ENCODE measurements around the gene BCO2.
A peak's percentile ranks its signal among the peaks of the same experiment; 100 is the strongest.

Gene BCO2

DNA sequence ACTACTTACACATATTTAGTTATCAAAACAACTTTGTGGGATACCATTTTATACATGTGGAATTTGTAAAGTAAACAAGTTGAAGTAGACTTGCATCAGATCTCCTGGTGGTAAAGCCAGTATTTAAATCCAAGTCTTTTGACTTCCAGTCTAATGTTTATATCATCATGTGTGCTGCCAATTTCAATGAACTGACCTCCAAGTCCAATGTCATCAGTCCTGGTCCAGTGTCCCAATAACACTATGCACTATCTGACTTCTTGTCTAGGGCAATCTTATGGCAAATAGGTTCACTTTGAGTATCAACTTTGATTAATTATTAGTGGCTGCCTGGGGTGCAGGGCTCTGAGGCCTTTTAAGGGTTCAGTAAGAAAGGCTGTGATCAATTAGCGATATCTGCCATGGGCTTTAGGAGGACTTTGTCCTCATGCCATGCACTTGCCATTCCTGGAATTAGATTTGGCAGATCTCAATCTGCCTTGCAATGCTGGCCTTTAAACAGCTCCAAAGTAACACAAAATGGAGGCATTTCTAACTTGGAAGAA, 41.3 kb downstream of the BCO2 start:
- DNase-seq (ENCODE audit: low spot score): no peak

DNA sequence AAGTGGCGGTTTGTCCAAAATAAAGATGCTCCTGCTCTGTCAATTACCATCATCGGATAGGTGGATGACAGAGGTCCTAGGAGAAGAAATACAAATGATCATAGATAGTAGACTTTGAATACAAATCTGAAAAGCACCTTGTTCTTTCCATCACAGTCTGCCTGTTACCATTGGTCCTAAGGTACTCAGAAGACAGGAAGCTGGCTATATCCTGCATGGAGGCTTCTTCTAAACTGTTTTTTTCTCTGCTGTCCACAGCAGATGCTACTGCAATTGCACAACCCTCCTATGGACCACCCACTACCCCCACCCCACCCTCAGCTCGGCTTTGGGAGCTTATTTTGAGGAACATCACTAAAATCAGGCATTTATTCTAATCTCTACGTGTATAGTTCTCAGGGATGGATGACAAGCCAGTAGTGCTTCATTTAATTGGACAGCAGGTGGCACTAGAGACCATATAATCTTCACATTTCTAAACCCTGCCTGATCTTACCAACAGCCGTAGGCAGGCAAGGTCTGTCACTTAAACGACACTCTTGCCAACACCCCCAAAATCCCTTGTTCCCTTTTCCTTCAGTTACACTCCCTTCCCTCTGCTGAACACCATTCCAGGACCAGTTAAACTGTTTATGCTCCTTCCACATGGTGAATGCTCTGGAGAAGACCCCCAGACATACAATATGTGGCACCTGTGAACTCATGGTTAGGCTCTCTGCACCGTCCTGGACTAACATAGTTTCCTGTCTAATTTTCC, 44.3 kb downstream of the BCO2 start:
- peak; percentile 76 for DNase-seq (ENCODE audit: low spot score)

DNA sequence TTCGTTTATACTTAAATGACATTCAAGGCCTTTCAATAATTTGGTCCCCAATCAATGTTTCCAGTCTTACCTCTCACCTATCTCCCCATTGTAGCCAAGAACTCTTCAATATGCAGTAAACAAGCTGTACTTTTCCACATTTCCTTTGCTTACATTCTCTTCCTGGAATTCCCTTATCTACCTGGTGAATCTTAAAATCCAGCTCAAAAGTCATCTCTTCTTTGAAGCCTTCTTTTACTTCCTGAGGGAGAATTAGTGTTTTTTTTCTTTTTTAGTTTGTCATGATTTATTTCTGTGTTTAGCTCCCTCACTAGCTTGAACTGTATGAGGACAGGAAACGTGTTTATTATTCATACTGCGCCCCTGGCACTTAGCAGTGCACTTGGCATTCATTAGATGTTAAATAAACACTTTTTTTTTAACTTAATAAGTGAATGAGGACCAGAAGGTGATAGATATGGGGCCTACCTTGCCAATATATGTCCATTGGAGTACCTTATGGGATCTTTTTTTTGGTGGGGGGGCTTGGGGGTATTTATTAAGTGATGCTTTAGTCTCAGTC, 46.0 kb downstream of the BCO2 start:
- DNase-seq (ENCODE audit: low spot score): no peak

DNA sequence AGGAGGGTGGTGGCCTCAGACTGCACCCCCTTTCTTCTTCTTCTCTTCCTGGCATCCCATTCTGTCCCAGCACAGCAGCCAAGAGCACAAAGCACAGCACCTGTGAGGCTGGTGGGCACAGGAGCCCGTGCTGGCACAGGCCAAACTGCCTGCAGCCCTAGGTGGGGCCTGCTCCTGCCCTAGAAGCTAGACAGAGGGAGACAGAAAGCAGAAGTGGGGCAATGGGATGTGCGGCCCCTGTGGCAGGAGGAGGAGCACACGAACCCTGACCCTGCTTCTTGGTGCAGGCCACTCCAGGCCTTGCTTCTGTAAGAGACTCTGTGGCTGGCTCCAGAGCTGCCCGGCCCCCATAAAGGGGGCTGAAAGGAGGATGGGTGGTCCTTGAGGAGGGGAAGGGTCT, 47.0 kb downstream of the BCO2 start:
- no peak for DNase-seq (ENCODE audit: low spot score)

DNA sequence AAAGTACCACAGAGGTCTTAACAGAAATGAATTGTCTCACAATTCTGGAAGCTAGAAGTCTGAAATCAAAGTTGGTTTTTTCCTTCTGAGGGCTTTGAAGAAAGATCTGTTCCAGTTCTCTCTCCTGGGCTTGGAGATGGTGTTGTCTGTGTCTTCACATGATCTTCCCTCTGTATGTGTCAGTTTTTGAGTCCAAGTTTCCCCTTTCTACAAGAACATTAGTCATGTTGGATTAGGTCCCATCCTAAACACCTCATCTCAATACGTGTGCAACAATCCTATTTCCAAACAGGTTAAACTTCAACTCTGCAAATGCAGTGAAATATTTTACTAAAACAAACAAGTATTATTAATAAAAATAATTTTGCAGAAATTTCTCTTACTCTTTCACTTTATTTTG, 47.8 kb downstream of the BCO2 start:
- DNase-seq (ENCODE audit: low spot score): no peak

DNA sequence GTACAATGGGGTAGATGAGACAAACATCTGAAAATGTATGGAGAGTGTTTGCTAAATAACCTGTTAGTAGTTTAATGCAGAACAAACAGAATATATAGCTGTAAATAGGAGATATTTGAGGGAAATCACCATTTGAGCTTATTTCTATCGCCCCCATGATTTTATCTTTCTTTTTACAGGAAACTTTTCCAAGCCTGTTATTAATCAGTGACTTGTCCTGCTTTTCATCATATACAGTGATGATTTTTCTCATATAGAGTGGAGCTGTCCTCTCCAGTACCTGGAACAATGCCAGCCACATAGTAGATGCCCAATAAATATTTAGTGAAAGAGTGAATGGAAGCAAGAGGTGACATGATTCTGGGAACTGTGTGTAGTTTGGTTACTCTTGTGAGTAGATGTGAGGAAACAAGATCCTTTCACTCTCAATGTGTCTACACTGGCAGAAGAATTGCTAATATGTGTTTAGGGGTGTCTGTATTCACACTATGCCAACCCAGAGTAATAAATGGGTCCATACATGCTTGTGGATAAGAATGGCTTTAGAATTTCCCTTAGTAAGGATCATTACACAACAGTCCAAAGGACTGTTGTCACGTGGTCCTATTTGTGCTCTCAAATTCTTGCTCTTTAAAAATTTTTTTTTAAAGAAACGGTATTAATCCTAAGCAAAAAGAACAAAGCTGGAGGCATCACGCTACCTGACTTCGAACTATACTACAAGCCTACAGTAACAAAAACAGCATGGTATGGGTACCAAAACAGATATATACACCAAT, 48.6 kb downstream of the BCO2 start:
- no peak for DNase-seq (ENCODE audit: low spot score)

DNA sequence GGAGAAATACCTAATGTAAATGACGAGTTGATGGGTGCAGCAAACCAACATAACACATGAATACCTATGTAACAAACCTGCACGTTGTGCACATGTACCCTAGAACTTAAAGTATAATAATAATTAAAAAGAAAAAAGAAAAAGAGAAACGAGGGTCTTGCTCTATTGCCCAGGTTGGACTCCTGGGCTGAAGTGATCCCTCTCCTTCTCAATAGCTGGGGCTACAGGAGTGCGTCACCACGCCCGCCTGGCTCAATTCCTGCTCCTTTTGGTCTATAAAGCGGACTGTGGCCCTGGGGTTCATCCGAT, 50.4 kb downstream of the BCO2 start:
- no peak for DNase-seq (ENCODE audit: low spot score)

DNA sequence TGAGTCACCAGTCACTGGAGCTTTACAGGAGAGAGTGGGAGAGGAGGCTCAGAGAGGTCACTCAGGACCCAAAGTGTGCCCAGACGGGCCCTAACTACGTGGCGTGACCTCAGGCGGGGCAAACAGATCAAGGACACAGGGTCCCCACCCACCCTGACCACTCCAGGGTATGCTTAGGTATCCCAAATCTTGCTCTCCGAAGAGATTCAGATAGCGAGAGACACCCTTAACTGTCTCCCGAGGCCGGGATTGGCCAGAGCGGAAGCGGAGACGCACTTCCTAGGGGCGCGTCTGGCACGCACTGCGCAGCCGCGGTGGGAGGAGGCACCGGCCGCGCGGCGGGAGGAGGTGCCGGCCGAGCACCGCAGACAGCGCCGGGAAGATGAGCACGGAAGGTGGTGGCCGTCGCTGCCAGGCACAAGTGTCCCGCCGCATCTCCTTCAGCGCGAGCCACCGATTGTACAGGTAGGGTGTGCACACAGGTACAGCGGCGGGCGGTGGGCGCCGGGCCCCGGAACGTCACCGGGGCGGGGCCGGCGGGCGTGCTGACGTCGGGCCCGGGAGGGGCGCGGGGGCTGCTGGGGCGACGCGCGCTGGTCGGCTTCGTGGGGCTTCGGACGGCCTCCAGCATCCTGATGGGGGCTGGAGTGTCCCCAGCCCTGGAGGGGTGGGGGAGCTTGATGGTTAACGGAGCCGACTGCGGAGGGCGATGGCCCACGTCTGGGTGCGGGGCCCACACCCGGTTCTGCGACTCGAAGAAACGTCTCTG, 50.9 kb downstream of the BCO2 start, which contains the start of gene PTS:
Gene PTS, plus strand, starts transcription at position 367 of the 769 bp plus-strand sequence. Its CDS starts 16 bp downstream, at position 383.
- peak; percentile 86 for DNase-seq (ENCODE audit: low spot score)

DNA sequence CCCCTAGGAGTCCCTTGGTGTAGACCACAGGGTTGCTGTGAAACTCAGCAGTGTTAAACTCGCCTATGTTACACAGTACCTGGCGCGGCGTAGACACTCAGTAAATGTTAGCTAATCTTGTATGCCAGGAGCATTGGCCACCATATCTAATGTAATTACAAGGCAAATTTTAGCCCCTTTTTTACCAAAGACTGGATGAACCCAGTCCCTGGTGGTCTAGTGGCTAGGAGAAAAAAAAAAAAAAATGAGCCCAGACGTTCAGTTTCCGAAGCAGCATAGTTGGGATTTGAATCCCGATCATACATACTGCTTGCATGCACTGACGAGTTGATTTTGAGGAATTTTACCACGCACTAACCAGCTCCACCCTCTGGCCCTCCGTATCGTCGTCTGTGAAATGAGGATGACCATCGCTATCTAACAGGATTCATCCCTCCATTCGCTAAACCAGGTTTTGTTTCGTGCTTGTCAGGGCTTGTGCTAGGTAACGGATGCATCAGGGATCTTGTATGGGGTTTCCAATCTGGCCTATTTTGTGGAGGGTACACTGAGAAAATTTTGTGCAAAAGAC, 51.6 kb downstream of the BCO2 start:
- DNase-seq (ENCODE audit: low spot score): no peak

DNA sequence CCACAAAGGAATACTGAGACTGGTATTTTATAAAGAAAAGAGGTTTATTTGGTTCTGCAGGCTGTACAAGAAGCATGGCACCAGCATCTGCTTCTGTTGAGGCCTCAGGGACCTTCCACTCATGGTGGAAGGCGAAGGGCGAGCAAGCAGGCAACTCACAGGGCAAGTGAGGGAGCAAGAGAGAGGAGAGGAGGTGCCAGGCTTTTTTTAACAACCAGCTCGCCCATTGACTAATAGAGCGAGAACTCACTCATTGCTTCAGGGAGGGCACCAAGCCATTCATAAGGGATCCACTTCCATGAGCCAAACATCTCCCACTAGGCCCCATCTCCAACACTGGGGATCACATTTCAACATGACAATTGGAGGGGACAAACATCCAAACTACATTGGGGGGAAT, 52.2 kb downstream of the BCO2 start:
- no peak for DNase-seq (ENCODE audit: low spot score)

DNA sequence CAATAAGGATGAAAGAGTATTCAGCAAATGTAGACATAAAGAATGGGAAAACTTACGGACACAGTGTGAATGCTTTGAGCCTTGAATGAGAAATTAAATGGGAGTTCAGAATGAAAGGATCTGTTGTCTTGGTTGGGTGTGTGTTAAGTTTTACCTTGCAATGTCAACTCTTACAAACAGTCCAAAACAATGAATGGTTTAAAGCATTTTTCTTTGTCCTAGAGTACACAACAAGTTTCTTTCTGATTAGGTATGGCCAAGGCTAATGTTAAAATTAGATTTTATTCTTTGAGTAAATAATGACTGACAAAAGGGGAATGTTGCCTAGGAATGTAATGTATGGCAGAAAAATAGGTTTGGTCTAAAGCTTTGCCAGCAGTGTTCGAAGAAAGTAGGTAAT, 53.4 kb downstream of the BCO2 start:
- no peak for DNase-seq (ENCODE audit: low spot score)

DNA sequence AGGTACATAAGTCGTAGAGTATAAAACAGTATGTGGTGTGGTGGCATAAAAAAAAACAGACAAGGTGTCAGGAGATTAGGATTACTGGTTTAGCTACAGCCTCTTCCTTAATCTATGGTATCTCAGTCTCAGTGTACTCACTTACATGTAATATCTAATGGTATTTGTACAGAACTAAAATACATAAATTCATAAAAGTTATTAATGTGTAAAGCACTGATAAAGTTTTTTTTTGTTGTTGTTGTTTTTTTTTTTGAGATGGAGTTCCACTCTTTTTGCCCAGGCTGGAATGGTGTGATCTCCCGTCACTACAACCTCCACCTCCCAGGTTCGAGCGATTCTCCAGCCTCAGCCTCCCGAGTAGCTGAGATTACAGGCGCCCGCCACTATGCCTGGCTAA, 53.8 kb downstream of the BCO2 start:
- no peak for DNase-seq (ENCODE audit: low spot score)

DNA sequence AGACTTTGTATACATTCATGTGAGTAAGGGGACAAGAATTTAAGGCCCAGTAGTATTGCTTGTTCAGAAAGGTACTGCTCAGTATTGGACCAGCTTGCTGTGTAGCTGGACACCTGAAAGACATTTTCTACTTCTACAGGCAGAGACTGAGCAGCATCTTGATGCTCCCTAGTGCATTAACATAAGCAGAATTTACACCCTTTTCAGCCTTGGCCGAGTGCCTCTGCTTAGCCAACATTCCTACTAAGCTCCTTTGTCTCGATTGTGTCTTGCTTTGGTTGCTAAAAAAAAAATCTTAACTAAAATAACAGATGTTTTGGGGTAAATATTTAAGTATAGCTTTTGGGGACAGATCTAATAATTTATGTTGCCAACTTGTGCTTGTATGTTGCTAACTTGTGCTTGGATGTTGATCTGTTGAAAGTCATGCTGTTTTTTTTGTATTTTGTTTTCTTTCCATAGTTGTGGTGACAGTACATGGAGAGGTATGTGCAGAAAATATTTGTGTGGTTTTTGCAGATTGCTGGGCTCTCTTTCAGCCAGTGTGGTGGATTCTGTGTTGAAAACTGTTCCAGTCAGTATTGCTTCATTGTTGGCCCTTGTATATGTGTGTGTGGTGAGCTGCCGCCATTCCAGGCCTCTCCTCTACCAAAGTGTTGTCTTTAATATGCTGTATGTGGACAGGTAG, 54.6 kb downstream of the BCO2 start:
- no peak for DNase-seq (ENCODE audit: low spot score)

DNA sequence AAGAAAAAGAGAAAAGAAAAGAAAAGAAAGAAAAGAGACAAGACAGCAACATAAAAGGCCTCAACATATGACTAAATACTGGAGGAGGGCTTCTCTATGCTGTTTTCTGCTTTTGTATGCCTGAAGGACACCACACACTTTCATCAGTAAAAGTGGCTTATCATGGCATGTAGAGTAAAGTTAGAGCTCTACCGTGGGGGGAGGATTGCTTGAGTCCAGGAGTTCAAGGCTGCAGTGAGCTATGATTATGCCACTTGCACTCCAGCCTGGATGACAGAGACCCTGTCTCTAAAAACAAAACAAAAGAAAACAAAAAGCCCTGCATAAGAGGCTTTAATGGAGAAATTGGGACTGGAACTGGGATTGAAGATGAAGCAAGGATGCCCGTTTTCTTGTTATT, 56.6 kb downstream of the BCO2 start:
- no peak for DNase-seq (ENCODE audit: low spot score)

DNA sequence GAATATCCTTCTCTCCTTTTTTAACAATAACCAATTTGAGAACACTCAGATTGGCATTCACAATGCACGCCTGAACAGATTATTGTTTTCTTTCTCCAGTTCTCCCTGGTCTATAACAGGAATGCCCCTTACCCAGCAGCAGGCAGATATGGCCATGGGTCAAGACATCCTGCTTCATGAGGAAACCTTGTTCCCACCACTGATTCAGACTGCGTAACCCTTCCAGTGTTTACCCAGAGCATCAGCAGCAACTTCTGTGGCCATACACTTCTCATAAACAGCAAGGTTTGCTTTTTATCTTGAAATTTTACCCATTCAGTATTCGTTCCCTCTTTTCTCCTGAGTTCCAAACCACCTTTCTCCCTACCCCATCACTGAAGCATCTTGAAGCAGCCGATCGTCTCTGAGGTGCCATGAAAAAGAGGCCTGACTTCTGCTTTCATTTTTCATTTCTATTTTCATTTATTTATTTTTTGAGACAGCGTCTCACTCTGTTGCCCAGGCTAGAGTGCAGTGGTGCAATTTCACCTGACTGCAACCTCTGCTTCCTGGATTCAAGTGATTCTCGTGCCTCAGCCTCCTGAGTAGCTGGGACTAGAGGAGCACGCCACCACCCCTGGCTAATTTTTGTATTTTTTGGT, 60.6 kb downstream of the BCO2 start:
- DNase-seq (ENCODE audit: low spot score): no peak

DNA sequence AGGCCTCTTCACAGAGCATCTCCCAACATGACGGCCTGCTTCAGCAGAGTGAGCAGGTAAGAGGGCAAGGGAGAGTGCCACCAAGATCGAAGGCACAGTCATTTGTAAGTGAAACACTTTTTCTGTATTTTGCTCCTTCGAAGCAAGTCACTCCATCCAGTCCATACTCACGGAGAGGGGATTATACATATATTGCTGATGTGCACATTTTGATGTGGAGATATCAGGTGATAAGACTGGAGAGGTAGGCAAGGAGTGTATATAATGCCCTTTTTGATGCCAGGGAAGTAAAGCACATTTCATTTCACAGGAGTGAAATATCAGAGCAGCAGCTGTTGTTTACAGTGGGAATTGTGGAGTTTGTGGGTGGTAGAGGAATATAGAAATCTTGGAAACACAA, 62.1 kb downstream of the BCO2 start:
- DNase-seq (ENCODE audit: low spot score): no peak

DNA sequence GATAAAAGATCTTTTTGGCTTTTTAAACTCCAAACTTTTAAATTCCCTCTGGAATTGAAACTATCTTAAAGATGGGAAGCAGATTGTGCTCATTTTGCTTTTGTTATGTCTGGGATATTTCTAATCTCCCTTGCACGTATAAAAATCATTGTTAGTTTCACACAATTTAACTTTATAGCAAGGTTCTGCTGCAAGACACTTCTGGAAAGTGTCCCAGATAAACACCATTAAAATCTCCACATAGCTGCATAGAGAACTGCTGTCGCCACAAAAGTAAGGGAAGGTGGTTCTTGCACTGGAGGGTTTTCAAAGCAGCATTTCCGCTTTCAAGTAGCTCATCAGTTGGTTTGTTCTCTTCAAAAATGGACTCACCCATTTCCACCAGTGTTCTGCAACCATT, 62.7 kb downstream of the BCO2 start:
- DNase-seq (ENCODE audit: low spot score): no peak

DNA sequence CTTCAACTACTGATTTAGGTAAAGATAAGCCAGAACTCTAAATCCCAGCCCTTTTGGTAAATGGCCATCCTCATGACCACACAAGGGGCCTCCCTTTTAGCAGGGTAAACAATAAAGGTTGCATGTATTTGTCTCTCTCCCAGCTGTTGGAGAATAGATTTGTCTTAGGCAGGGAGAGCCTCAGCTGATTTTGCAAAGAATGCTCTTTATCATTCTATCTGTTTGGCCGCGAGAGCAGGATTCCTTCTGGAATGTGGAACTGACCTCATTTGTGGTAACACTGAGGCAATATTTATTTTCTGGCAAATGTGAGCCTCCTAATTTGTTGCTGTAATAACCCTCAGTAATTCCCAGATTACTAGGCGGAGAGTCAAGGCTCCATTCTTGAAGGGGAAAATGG, 66.2 kb downstream of the BCO2 start:
- DNase-seq (ENCODE audit: low spot score): no peak

DNA sequence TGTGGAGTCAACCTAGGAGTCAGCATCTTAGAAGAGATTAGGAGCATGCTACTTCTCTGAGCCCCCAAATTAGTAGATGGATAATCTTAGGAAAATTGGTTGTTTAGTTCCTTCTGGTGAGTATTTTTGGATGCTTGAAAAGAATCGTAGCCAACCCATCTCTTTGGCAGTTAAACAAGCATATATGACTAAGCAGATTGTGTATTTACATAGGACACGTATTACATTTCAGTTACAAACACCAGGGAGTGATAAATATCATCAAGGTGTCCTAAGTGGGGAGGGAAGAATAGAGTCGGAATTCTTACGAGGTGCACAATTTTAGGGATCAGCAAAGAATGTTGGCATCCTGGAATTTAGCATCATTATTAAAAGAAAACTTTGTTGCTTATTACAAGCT, 71.9 kb downstream of the BCO2 start:
- DNase-seq (ENCODE audit: low spot score): no peak

DNA sequence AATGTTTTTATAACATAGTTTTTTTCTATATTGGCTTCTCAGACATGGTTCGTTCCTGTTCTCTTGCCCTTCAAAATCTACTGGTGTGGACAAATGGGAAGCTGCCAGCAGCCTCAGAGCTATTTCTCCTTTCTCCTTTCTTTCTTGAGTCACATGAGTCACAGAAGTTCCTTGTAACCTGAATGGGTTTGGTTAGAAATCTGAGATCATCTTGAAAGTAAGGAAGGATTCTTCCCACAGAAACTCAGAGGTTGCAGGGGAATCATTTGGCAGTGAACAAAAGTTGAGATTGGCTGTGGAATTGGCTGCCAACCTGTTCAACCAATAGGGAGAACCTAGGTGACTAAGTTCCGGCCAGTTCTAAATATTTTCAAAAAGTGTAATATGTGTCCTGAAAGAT, 72.9 kb downstream of the BCO2 start:
- no peak for DNase-seq (ENCODE audit: low spot score)
